Testis (tissue), 2 donors: ENCODE data around the gene MEIKIN.

Experiments
- CTCF ChIP-seq, 3 experiments: fragments of 450-650 bp in 2 of 3; fragments of 200-600 bp in 1 of 3; sonication (generic) in 1 of 3; IDR thresholded peaks; one replicate each; pipeline ENCODE4 v1.5.1; 2016 to 2019; ENCODE audit warnings: antibody characterized with exemption in 3 of 3, mild to moderate bottlenecking in 2 of 3, moderate library complexity in 1 of 3
- POLR2A ChIP-seq: fragments of 450-650 bp; IDR thresholded peaks from one replicate; pipeline ENCODE4 v1.6.1; 2017; ENCODE audit warnings: antibody characterized with exemption, mild to moderate bottlenecking, moderate library complexity

GRCh38 chr5:131776450-131776849 is 169.0 kb downstream of the MEIKIN start:
- TF ChIP-seq POLR2A (no peak), CTCF (IDR thresholded peaks at IDR 0.05) (no peak)
